ENCODE results near the gene BUD13.

The BUD13 gene

GRCh38 chr11:116710001-116710674 lies 62.6 kb downstream of the BUD13 start:
- DNase-seq (ENCODE audit: low read depth), result no peak
- TF ChIP-seq CTCF (IDR thresholded peaks at IDR 0.05; ENCODE audit: low read length, missing control alignments), result no peak
- no peak overlapping the region for H3K4me3 ChIP-seq (replicated peaks; ENCODE audit: low read depth, low read length)

- DNase-seq (ENCODE audit: low read depth), result no peak
- no peak overlapping the region for H3K4me3 ChIP-seq (replicated peaks; ENCODE audit: low read depth, low read length)
- TF ChIP-seq CTCF (IDR thresholded peaks at IDR 0.05; ENCODE audit: low read length, missing control alignments), result no peak
Measured at GRCh38 chr11:116707746-116708145, 65.0 kb downstream of the BUD13 start.

GRCh38 chr11:116707161-116707629 lies 65.6 kb downstream of the BUD13 start:
- H3K4me3 ChIP-seq (replicated peaks; ENCODE audit: low read depth, low read length), result no peak overlapping the region
- no peak for TF ChIP-seq CTCF (IDR thresholded peaks at IDR 0.05; ENCODE audit: low read length, missing control alignments)
- no peak for DNase-seq (ENCODE audit: low read depth)

- no peak for TF ChIP-seq CTCF (IDR thresholded peaks at IDR 0.05; ENCODE audit: low read length, missing control alignments)
- peak; percentile 3 for DNase-seq (ENCODE audit: low read depth)
- H3K4me3 ChIP-seq (replicated peaks; ENCODE audit: low read depth, low read length), result no peak overlapping the region
Measured at GRCh38 chr11:116703421-116703820, 69.4 kb downstream of the BUD13 start.

GRCh38 chr11:116702772-116703385 lies 69.9 kb downstream of the BUD13 start:
- H3K4me3 ChIP-seq (replicated peaks; ENCODE audit: low read depth, low read length), result no peak overlapping the region
- DNase-seq (ENCODE audit: low read depth), result no peak
- TF ChIP-seq CTCF (IDR thresholded peaks at IDR 0.05; ENCODE audit: low read length, missing control alignments), result no peak

GRCh38 chr11:116701876-116702275 lies 70.9 kb downstream of the BUD13 start:
- no peak for DNase-seq (ENCODE audit: low read depth)
- no peak overlapping the region for H3K4me3 ChIP-seq (replicated peaks; ENCODE audit: low read depth, low read length)
- TF ChIP-seq CTCF (IDR thresholded peaks at IDR 0.05; ENCODE audit: low read length, missing control alignments), result no peak

Measured in fibroblast of pulmonary artery (primary cell).